Measurements from ENCODE around the gene KRT82. TPM values are rescaled to one million over a fixed set of nuclear protein-coding genes. Genes with fewer than 3 reads are reported as not detected.

KRT82 gene
- total RNA-seq, 2 donors from 2014 or later: not detected

GRCh38 chr12:52368508-52368907, 37.6 kb downstream of the KRT82 start:
- ATAC-seq (ENCODE audit: insufficient number of reproducible peaks, low FRiP score, low read depth): no peak
- TF ChIP-seq CTCF (IDR thresholded peaks at IDR 0.05): no peak
- H3K9me3 ChIP-seq: no peaks in the 10 kb centered on the region
- H3K4me1 ChIP-seq (ENCODE audit: control insufficient read depth in 1 of 2, low read depth in 2 of 2): peaks cover 10 to 16% of the 10 kb centered on the region in 2 donors
- H3K27ac ChIP-seq: no peak overlapping the region
- DNase-seq (ENCODE audit: low spot score): no peak
- no peaks in the 10 kb centered on the region for H3K36me3 ChIP-seq
- H3K27me3 ChIP-seq (replicated peaks; ENCODE audit: insufficient read depth): no peaks in the 10 kb centered on the region
- no peak overlapping the region for H3K4me3 ChIP-seq

- no peak overlapping the region for H3K27ac ChIP-seq
- ATAC-seq (ENCODE audit: insufficient number of reproducible peaks, low FRiP score, low read depth): no peak
- no peak for TF ChIP-seq CTCF (IDR thresholded peaks at IDR 0.05)
- no peaks in the 10 kb centered on the region for H3K36me3 ChIP-seq
- peaks cover 10 to 16% of the 10 kb centered on the region in 2 donors for H3K4me1 ChIP-seq (ENCODE audit: control insufficient read depth in 1 of 2, low read depth in 2 of 2)
- H3K4me3 ChIP-seq: no peak overlapping the region
- no peak for DNase-seq (ENCODE audit: low spot score)
- H3K9me3 ChIP-seq: no peaks in the 10 kb centered on the region
- no peaks in the 10 kb centered on the region for H3K27me3 ChIP-seq (replicated peaks; ENCODE audit: insufficient read depth)
These were observed 38.3 kb downstream of the KRT82 start for GRCh38 chr12:52367876-52368275.

- Histone ChIP-seq H3K27ac (no peak within 1 kb of the TSS), H3K36me3 (no peaks in the 10 kb centered on the region), H3K4me3 (no peak within 1 kb of the TSS), H3K9me3 (no peaks in the 10 kb centered on the region), H3K4me1 (ENCODE audit: control insufficient read depth in 1 of 2, low read depth in 2 of 2) (peaks cover 10 to 13% of the 10 kb centered on the region in 2 donors), H3K27me3 (replicated peaks; ENCODE audit: insufficient read depth) (no peaks in the 10 kb centered on the region)
- no peak for ATAC-seq (ENCODE audit: insufficient number of reproducible peaks, low FRiP score, low read depth)
- DNase-seq (ENCODE audit: low spot score): no peak
- TF ChIP-seq CTCF (IDR thresholded peaks at IDR 0.05): no peak
These were observed 39.2 kb downstream of the KRT82 start, which contains the start of gene KRT85 for GRCh38 chr12:52366738-52367485. Gene KRT85 (minus strand): TSS chr12:52367481. CDS start chr12:52367405, 76 bp downstream.

- Histone ChIP-seq H3K27me3 (replicated peaks; ENCODE audit: insufficient read depth) (no peaks in the 10 kb centered on the region), H3K4me3 (no peak overlapping the region), H3K4me1 (ENCODE audit: control insufficient read depth in 1 of 2, low read depth in 2 of 2) (no peaks in the 10 kb centered on the region), H3K36me3 (no peaks in the 10 kb centered on the region), H3K9me3 (no peaks in the 10 kb centered on the region), H3K27ac (no peak overlapping the region)
- TF ChIP-seq CTCF (IDR thresholded peaks at IDR 0.05): no peak
- ATAC-seq (ENCODE audit: insufficient number of reproducible peaks, low FRiP score, low read depth) (no peak), DNase-seq (ENCODE audit: low spot score) (no peak)
These were observed 41.1 kb downstream of the KRT82 start for GRCh38 chr12:52364901-52365489.

GRCh38 chr12:52364061-52364460, 42.1 kb downstream of the KRT82 start:
- TF ChIP-seq CTCF (IDR thresholded peaks at IDR 0.05): no peak
- Histone ChIP-seq H3K27me3 (replicated peaks; ENCODE audit: insufficient read depth) (no peaks in the 10 kb centered on the region), H3K4me1 (ENCODE audit: control insufficient read depth in 1 of 2, low read depth in 2 of 2) (no peaks in the 10 kb centered on the region), H3K27ac (no peak overlapping the region), H3K36me3 (no peaks in the 10 kb centered on the region), H3K4me3 (no peak overlapping the region), H3K9me3 (no peaks in the 10 kb centered on the region)
- ATAC-seq (ENCODE audit: insufficient number of reproducible peaks, low FRiP score, low read depth) (no peak), DNase-seq (ENCODE audit: low spot score) (no peak)

Measured in thoracic aorta (tissue), 2 donors.